GM12874 (cell line): ENCODE measurements around the gene PIEZO1.

ENCODE experiments used
- TF ChIP-seq, protein P1 (sequence below): IDR thresholded peaks from 2 replicates; pipeline ENCODE4 v1.5.1; 2011; ENCODE audit warnings: low read depth, mild to moderate bottlenecking, control low read depth, low read length, moderate library complexity; ENCODE audit not compliant: insufficient read depth

Gene PIEZO1

DNA sequence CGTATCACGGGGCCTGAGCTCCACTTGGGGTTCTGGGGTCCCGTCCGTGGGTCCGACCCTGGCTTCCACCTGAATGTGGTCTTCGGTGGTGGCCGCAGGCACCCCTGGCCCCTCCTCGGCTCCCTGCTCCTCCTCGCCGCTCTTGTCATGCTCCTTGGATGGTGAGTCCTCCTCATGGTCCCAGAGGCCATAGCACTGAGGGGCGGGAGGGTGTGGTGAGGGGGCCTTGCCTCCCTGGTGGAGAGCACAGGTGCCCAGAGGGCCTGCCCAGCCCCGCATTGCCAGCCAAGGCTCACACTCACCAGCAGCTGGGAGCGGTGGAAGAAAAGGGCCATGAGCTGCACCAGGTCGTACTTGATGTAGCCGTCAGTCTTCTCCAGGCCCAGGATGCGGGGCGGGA lies 63.8 kb downstream of the PIEZO1 start:
- TF ChIP-seq, protein P1, sequence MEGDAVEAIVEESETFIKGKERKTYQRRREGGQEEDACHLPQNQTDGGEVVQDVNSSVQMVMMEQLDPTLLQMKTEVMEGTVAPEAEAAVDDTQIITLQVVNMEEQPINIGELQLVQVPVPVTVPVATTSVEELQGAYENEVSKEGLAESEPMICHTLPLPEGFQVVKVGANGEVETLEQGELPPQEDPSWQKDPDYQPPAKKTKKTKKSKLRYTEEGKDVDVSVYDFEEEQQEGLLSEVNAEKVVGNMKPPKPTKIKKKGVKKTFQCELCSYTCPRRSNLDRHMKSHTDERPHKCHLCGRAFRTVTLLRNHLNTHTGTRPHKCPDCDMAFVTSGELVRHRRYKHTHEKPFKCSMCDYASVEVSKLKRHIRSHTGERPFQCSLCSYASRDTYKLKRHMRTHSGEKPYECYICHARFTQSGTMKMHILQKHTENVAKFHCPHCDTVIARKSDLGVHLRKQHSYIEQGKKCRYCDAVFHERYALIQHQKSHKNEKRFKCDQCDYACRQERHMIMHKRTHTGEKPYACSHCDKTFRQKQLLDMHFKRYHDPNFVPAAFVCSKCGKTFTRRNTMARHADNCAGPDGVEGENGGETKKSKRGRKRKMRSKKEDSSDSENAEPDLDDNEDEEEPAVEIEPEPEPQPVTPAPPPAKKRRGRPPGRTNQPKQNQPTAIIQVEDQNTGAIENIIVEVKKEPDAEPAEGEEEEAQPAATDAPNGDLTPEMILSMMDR: no peak

DNA sequence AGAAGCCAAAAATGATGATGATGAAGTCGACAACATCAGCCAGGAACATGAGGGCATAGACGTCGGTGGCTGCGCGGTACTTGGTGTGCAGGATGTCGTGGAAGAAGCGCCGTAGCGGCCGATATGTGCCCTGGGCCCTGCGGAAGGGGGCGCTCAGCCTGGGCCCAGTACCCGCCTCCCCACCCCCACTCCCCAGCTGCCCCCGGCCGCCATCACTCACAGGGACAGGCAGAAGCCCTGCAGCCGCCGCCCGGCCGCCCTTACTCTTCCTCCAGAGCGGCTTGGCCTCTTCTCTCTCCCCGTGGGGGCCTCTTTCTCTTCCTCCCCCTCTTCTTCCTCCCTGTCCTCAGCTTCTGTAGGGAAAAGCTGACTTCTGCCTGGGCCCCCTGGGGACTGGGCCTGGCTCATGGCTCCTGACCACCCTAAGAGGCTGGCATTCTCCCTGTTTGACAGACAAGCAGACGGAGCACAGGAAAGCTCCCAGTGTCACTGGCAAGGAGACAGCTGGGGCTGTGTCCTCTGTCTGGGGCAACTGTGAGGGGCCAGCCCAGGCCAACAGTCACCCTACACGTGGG lies 64.5 kb downstream of the PIEZO1 start:
- TF ChIP-seq, protein P1: no peak

DNA sequence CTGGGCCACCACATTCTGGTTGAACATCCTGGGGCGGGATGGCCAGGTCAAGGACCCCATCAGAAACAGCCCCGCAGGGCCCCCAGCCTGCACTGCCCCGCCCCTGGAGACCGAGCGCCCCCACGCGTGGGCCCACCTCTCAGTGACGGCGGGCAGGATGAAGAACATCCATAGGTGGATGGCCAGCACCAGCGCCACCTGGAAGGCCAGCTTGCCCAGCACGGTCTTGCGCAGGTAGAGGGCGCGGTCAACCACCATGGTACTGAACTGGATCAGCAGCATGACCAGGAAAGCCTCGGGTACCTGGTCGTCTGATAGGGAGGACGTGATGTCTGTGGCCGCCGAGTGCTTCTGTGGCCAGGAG lies 65.1 kb downstream of the PIEZO1 start:
- TF ChIP-seq, protein P1: no peak

DNA sequence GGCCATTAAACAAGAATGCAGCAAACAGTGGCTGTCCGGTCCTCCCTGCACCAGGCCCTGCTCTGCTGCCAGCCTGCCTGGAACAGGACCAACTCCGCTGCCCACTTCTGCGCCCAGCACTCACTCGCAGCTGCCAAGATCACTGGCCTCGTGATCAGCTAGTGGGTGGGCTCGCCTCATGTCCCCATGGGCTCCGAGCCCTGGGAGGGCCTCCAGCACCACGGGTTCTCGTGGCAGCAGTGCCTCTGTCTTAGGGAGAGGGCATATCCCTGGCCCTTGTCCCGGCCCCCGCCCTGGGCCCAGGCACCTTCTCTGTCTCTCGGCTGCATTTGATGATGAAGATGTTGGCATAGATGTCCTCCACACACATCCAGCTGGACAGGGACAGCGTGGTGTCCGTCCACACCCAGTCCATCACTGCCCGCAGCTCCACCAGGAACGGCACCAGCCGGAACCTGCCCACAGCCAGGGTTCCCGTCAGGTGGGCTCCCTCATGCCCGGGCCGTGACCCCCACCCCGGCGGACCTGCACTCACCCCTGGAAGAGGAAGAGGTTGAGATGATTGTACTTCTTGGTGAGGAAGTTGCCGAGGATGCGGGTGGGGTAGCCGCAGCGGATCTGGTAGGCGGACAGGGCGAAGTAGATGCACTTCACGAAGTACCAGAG lies 65.6 kb downstream of the PIEZO1 start:
- TF ChIP-seq, protein P1: no peak

DNA sequence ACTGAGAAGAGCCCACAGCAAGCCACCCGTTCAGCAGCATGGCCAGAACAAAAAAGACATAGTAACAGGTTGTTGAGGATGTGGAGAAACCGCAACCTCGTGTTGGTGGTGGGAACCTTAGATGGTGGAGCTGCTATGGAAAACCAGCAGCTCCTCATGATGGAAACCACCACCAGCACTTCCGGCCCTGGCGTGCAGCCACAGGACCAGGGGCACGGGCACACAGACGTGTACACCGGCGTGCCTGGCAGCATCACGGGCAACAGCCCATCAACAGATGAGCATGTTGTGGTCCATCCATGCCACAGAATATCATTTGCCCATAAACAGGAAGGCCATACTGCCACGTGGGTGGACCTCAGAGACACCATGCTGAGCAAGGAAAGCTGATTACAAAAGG lies 66.8 kb downstream of the PIEZO1 start:
- TF ChIP-seq, protein P1: no peak

DNA sequence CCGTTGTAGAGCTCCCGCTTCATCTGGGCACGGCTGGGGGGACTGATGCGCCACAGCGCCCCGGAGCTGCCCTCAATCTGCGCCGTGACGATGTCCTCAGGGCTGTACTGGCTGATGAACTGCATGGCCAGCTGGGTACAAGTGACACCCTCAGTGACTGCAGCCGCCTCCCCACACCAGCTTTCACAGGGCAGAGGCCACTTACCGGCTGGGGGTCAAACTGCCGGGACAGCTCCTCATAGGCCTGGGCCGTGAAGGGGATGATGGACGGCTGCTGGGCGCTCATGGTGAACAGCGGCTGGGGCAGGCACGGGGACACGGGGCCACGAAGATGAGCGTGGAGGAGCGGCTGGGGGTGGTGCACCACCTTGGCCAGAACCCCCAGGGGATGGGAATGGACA lies 68.4 kb downstream of the PIEZO1 start:
- TF ChIP-seq, protein P1: no peak

DNA sequence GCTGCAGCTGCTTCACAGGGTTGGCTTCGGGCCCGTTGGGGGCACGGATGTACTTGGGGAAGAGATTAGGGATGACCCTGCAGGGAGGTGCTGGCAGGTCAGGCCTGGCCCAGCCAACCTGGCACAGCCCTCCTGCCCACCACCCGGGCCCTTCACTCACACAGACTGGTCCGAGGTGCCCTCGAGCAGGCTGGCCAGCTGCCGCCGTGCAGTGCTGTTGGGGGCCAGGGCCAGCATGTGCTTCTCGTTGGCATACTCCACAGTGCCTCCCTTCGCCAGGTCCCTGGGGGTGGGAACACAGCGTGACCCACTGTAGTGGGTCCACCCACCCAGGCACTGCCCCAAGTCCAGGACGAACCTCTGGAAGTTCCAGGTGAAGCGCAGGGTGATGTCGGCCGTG lies 68.8 kb downstream of the PIEZO1 start:
- TF ChIP-seq, protein P1: no peak
